Astrocyte of the cerebellum (primary cell): ENCODE measurements around the gene COL17A1.
A peak's percentile ranks its signal among the peaks of the same experiment; 100 is the strongest.

Experiments
- DNase-seq: peaks from one replicate; pipeline ENCODE4 v3.0.0-alpha.2; 2011; ENCODE audit warnings: low read depth
- H3K4me3 ChIP-seq: 2 replicates; pipeline ENCODE4 v1.5.1; 2011; ENCODE audit warnings: mild to moderate bottlenecking, low read depth, low read length, moderate library complexity
- in situ Hi-C: cut with HindIII; loops from 2 replicates; pipeline ENCODE4 v1.10.0; 2017; ENCODE audit warnings: low sequenced_read_pairs
- TF ChIP-seq, protein P1 (sequence below): IDR thresholded peaks from 2 replicates; pipeline ENCODE4 v1.5.1; 2012; ENCODE audit warnings: low read length, low read depth, moderate library complexity, mild to moderate bottlenecking; ENCODE audit errors: missing control alignments

Gene COL17A1

DNA sequence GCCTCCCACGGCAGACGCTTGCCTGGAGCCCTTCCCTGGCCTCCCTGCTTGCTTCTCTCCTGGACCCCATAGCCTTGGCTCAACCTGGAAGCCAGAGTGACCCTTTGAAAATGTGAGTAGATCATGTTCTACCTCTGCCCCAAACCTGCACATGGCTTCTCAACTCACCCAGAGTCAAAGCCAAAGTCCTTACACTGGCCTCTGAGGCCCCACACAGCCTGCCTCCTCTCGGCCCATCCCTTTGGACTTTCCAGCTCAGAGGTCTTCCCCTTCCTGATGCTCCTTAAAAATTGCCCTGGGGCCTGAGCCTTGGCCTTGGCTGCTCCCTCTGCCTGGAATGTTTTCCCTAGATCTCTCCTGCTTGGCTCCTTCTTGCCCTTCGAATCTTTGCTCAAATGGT is 32.5 kb downstream of the COL17A1 start:
- H3K4me3 ChIP-seq = no peak overlapping the region
- TF ChIP-seq, protein P1, sequence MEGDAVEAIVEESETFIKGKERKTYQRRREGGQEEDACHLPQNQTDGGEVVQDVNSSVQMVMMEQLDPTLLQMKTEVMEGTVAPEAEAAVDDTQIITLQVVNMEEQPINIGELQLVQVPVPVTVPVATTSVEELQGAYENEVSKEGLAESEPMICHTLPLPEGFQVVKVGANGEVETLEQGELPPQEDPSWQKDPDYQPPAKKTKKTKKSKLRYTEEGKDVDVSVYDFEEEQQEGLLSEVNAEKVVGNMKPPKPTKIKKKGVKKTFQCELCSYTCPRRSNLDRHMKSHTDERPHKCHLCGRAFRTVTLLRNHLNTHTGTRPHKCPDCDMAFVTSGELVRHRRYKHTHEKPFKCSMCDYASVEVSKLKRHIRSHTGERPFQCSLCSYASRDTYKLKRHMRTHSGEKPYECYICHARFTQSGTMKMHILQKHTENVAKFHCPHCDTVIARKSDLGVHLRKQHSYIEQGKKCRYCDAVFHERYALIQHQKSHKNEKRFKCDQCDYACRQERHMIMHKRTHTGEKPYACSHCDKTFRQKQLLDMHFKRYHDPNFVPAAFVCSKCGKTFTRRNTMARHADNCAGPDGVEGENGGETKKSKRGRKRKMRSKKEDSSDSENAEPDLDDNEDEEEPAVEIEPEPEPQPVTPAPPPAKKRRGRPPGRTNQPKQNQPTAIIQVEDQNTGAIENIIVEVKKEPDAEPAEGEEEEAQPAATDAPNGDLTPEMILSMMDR = no peak
- in situ Hi-C loops = no loop called here
- no peak for DNase-seq

DNA sequence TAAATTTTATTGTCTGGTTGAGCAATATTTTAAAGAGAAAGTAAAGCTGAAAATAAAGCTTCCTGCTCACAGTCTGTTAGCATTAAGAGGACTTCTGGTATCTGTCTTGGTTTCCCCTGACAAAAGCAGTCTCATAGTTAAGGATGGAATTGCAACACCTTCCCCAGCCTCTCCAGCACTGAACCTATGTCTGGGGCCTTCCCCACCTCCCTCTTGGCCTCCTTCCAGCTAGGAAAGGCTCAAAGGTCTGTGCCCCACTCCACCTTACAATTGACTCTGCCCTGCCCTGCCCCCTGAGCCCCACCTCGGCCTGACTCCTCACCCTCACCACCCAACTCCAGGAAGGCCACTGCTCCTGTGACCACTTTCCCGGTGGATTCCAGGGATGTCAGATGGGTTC is 33.2 kb downstream of the COL17A1 start:
- TF ChIP-seq, protein P1 = no peak
- in situ Hi-C loops = no loop called here
- H3K4me3 ChIP-seq = no peak overlapping the region
- no peak for DNase-seq

DNA sequence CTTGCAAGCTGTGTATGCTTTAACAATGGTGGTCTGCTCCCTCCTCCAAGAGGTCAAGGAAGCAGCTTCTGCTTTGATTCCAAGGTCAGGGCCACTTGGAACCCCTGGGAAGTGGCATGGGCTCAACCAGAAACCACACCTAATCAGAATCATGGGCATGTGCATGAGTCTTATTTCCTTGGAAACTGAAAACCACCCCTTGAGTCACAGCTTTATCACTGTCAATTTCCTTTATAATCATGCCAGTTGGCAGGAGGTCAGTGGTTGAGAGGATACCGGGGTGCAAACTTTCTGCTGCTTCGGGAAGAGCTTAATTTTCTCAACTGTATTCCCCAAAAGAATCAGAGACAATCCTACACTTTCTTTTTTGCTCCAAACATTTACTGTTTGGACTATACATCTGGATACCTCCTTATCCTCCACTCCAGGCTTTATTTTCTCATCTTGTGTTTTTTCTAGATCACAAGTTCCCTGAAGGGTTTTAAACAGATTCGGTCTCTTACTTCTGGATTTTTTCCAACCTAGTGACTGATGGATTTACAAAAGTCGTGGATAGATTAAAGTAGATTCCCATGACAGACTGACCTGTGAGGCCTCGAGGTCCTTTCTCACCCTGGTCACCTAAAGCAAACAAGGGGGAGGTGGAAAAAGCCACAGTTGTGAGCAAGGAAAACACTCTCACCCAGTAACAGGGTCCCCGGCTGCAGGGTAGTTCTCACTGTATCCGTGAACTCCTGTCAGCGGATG is 36.0 kb downstream of the COL17A1 start:
- no peak overlapping the region for H3K4me3 ChIP-seq
- TF ChIP-seq, protein P1 = no peak
- in situ Hi-C loops = no loop called here
- peak; percentile 54 for DNase-seq

DNA sequence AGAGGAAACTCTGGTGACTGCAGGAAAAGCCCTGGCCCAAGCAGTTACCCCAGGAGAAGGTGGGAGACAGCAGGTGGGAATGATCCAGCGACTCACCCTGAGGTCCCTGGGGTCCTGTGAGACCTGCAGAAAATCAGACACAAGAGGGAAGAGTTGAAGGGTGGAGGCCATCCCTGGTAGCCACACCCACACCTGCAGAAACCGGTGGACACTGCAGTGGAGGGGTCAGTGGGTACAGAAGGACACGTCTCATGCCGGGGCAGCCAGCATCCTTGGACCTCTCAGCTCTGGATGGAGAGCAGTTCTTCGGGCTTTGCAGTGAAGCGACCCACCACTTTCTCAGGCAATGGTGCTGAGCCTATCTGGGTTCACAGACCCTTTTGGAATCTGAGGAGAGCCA is 39.0 kb downstream of the COL17A1 start:
- no peak for DNase-seq
- H3K4me3 ChIP-seq = no peak overlapping the region
- in situ Hi-C loops = no loop called here
- TF ChIP-seq, protein P1 = no peak

DNA sequence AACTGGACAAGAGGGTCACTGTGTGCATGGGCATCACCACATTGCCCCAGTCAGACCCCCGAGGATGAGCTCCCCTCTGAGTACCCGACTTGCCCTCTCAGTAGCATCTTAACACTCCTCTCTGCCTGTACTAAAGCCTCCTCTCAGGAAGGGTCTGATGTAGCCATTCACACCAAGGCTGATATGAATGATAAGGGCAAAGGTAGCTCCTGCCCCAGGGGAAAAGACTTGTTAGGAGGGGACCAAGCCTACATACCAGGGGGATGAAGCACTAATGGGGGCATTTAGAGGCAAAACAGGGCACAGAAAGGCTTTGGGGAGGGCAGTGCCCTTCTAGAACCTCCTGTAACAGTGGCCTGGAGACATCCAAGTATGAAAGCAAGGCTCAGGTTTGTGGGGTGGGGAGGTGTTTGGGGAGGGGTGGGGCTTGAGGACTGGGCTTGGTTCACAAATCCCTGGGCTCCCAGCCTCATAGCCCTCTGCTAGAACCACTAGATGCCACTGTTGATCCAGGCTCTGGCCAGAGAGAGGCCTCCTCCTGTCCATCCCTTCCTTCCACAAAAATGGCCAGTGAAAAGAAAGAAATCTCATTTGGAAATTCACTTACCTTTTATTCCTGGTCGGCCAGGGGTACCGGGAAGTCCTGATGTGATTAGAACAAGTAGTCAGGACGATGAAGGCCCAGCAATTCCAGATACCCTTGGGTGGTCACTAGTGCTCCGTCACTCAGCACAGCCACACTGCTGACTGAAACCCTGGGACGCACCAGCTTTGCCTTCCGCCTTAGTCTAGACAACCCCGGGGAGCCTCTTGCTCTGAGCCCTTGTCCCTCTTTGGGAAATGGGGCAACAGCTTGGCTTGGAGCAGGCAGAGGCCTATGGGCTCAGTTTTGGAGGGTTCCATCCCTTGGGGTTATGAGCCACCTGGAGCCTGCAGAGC is 40.3 kb downstream of the COL17A1 start:
- DNase-seq = peak; percentile 68
- TF ChIP-seq, protein P1 = peak; percentile 89
- H3K4me3 ChIP-seq = no peak overlapping the region
- in situ Hi-C loops = no loop called here

DNA sequence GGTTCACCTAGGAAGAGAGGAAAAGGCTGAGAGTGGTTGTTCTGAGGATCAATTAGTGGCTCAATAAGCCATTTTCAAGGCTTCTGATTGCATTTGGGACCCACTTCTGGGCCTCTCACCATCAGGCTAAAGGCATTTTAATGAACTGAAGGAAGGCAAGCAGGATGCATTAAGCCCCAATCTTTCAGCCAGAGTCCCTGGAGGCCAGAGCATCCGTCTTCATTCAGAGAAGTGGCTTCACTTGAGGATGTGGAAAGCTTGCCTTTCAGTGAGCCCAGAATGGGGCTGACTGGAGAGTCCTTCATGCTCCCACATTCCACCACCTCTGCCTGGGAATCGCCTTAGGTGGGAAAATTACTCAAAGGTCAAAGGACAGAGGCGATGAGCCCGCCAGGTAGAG is 41.8 kb downstream of the COL17A1 start:
- H3K4me3 ChIP-seq = no peak overlapping the region
- TF ChIP-seq, protein P1 = no peak
- in situ Hi-C loops = no loop called here
- no peak for DNase-seq
